Smooth muscle cell (in vitro differentiated cells): ENCODE results near the gene TMBIM6. TPM values are rescaled to one million over a fixed set of nuclear protein-coding genes. Genes with fewer than 3 reads are reported as not detected.

Experiments
- DNase-seq: peaks from one replicate; lab custom pipeline; 2025; ENCODE audit not compliant: unreplicated experiment; lab: John Stamatoyannopoulos, UW
- H2AFZ ChIP-seq: fragments of 200-600 bp; sonication (generic); 2 replicates; pipeline ENCODE4 v1.6.0; 2016; ENCODE audit warnings: antibody characterized with exemption, low read depth, mild to moderate bottlenecking
- H3F3A ChIP-seq: fragments of 200-600 bp; sonication (generic); 2 replicates; pipeline ENCODE4 v1.6.0; 2017; ENCODE audit warnings: antibody characterized with exemption, low read depth
- H3K27ac ChIP-seq: fragments of 200-600 bp; sonication (generic); 2 replicates; pipeline ENCODE4 v1.5.1; 2016; ENCODE audit warnings: low read depth, mild to moderate bottlenecking
- H3K27me3 ChIP-seq: fragments of 200-600 bp; sonication (generic); 2 replicates; pipeline ENCODE4 v1.6.1; 2016; ENCODE audit warnings: low read depth, mild to moderate bottlenecking
- H3K36me3 ChIP-seq: fragments of 200-600 bp; sonication (generic); 2 replicates; pipeline ENCODE4 v1.5.1; 2016; ENCODE audit warnings: low read depth
- H3K4me1 ChIP-seq: fragments of 200-600 bp; sonication (generic); 2 replicates; pipeline ENCODE4 v1.5.1; 2016; ENCODE audit warnings: low read depth
- H3K4me2 ChIP-seq: fragments of 200-600 bp; sonication (generic); 2 replicates; pipeline ENCODE4 v1.6.0; 2016; ENCODE audit warnings: mild to moderate bottlenecking
- H3K4me3 ChIP-seq: fragments of 200-600 bp; sonication (generic); 2 replicates; pipeline ENCODE4 v1.5.1; 2016; ENCODE audit warnings: mild to moderate bottlenecking
- H3K79me2 ChIP-seq: fragments of 200-600 bp; sonication (generic); 2 replicates; pipeline ENCODE4 v1.6.0; 2016; ENCODE audit warnings: low read depth, mild to moderate bottlenecking
- H3K9ac ChIP-seq: fragments of 200-600 bp; sonication (generic); 2 replicates; pipeline ENCODE4 v1.6.0; 2016; ENCODE audit warnings: low read depth
- H3K9me3 ChIP-seq: fragments of 200-600 bp; sonication (generic); replicated peaks from 2 replicates; pipeline ENCODE4 v1.5.1; 2016; ENCODE audit warnings: low read depth
- H4K20me1 ChIP-seq: fragments of 200-600 bp; sonication (generic); 2 replicates; pipeline ENCODE4 v1.6.0; 2016; ENCODE audit warnings: low read depth
- CTCF ChIP-seq: fragments of 200-600 bp; sonication (generic); IDR thresholded peaks from 2 replicates; pipeline ENCODE4 v1.5.1; 2017; ENCODE audit warnings: borderline replicate concordance, mild to moderate bottlenecking, antibody characterized with exemption; ENCODE audit not compliant: insufficient read depth, poor library complexity, severe bottlenecking
- WGBS: methylation state at CpG from one replicate; pipeline ENCODE4 v1.1.7; 2016; ENCODE audit warnings: low lambda C conversion rate; 5-methylcytosine and 5-hydroxymethylcytosine counted together
- polyA plus RNA-seq: library from polyadenylated mRNA; unstranded; fragments of >200 nt; fragmentation: Nextera tagmentation; extraction: Ambion mirVana; gene quantifications from 2 replicates; pipeline ENCODE4 v1.2.1, GENCODE V29; 2016
- total RNA-seq: library from RNA; depleted of rRNA; stranded (reverse); fragments of >200 nt; gene quantifications from 2 replicates; pipeline ENCODE4 v1.2.3, GENCODE V29; 2014

Gene TMBIM6
- total and polyA plus RNA-seq, 2 experiments from 2014 or later: 611 to 677 TPM

GRCh38 chr12:49728446-49728845 is 12.9 kb upstream of the TMBIM6 start:
- 93% methylated on average over 3 of the region's 3 CpGs for WGBS
- Histone ChIP-seq H3K9me3 (no peaks in the 10 kb centered on the region), H3K9ac (no peak overlapping the region), H3K36me3 (no peaks in the 10 kb centered on the region), H4K20me1 (no peaks in the 10 kb centered on the region), H3K27me3 (no peaks in the 10 kb centered on the region), H3K4me3 (no peak overlapping the region), H3K79me2 (no peaks in the 10 kb centered on the region), H2AFZ (no peak overlapping the region), H3K27ac (no peak overlapping the region), H3F3A (no peaks in the 10 kb centered on the region), H3K4me1 (no peaks in the 10 kb centered on the region), H3K4me2 (no peak overlapping the region)
- no peak for TF ChIP-seq CTCF
- DNase-seq: no peak

- H3K27me3 ChIP-seq: no peaks in the 10 kb centered on the region
- no peak overlapping the region for H2AFZ ChIP-seq
- H3K9me3 ChIP-seq: no peaks in the 10 kb centered on the region
- H3K4me2 ChIP-seq: no peak overlapping the region
- H3K36me3 ChIP-seq: no peaks in the 10 kb centered on the region
- no peak for TF ChIP-seq CTCF
- H3K4me1 ChIP-seq: no peaks in the 10 kb centered on the region
- H3K9ac ChIP-seq: no peak overlapping the region
- no peaks in the 10 kb centered on the region for H3F3A ChIP-seq
- DNase-seq: no peak
- H4K20me1 ChIP-seq: no peaks in the 10 kb centered on the region
- no peak overlapping the region for H3K27ac ChIP-seq
- 69% methylated on average over 1 of the region's 1 CpG for WGBS
- no peak overlapping the region for H3K4me3 ChIP-seq
- H3K79me2 ChIP-seq: no peaks in the 10 kb centered on the region
Measured at GRCh38 chr12:49730050-49730449, 11.3 kb upstream of the TMBIM6 start.

- Histone ChIP-seq H3F3A (no peaks in the 10 kb centered on the region), H3K4me3 (no peak overlapping the region), H2AFZ (no peak overlapping the region), H3K27me3 (no peaks in the 10 kb centered on the region), H3K9ac (no peak overlapping the region), H3K9me3 (no peaks in the 10 kb centered on the region), H3K36me3 (no peaks in the 10 kb centered on the region), H3K79me2 (no peaks in the 10 kb centered on the region), H3K4me2 (no peak overlapping the region), H4K20me1 (no peaks in the 10 kb centered on the region), H3K4me1 (no peaks in the 10 kb centered on the region), H3K27ac (no peak overlapping the region)
- WGBS: 89% methylated on average over 3 of the region's 3 CpGs
- no peak for TF ChIP-seq CTCF
- no peak for DNase-seq
Measured at GRCh38 chr12:49730568-49731101, 10.7 kb upstream of the TMBIM6 start.
